OCI-LY1 (cell line): ENCODE data around the gene SMIM3.

Experiments used
- CTCF ChIP-seq: fragments of 200-600 bp; sonication (generic), shearing (Covaris generic); IDR thresholded peaks from 2 replicates; pipeline ENCODE4 v1.5.1; 2017; ENCODE audit warnings: mild to moderate bottlenecking, antibody characterized with exemption, low read length, moderate library complexity, mixed read lengths
- EZH2 ChIP-seq: fragments of 200-600 bp; sonication (generic), shearing (Covaris generic); IDR thresholded peaks from 2 replicates; pipeline ENCODE4 v1.8.0; 2017; ENCODE audit warnings: borderline replicate concordance, mixed run types, mild to moderate bottlenecking, antibody characterized with exemption, low read length, moderate library complexity, mixed read lengths

GRCh38 chr5:150836703-150837102, 58.1 kb downstream of the SMIM3 start:
- TF ChIP-seq EZH2 (no peak), CTCF (no peak)
